SH-SY5Y (cell line): ENCODE measurements around the gene TM9SF3.

Source experiments
- GATA2 ChIP-seq: IDR thresholded peaks from 2 replicates; pipeline ENCODE4 v1.6.1; 2011; ENCODE audit warnings: mild to moderate bottlenecking, low read depth, low read length
- GATA3 ChIP-seq: IDR thresholded peaks from 2 replicates; pipeline ENCODE4 v1.6.1; 2011; ENCODE audit warnings: low read depth, mild to moderate bottlenecking, low read length, moderate library complexity

Gene TM9SF3

GRCh38 chr10:96586419-96587263 lies at the start of gene TM9SF3:
TM9SF3 (minus strand) TSS chr10:96587012; CDS start chr10:96586835, 177 bp downstream.
- TF ChIP-seq GATA2 (no peak), GATA3 (no peak)

DNA sequence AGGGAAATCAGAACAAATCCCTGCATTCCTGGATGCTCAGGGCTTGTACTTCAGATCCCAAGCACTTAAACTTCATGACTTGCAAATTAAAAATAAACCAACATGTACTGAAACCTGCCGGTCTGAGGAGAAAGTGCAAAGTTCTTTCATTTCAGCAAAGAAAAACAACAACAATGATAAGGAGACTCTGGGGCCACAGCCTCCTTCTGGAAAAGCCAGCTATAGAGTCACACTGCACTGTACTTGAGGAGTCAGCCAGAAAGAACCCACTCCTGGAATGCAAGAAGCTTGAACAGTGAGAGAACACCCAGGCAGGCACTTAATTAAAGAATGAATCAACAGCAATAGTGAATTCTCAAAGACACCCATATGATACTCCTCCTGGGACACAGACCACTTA lies 49.7 kb upstream of the TM9SF3 start:
- TF ChIP-seq GATA2: no peak
- TF ChIP-seq GATA3: no peak

DNA sequence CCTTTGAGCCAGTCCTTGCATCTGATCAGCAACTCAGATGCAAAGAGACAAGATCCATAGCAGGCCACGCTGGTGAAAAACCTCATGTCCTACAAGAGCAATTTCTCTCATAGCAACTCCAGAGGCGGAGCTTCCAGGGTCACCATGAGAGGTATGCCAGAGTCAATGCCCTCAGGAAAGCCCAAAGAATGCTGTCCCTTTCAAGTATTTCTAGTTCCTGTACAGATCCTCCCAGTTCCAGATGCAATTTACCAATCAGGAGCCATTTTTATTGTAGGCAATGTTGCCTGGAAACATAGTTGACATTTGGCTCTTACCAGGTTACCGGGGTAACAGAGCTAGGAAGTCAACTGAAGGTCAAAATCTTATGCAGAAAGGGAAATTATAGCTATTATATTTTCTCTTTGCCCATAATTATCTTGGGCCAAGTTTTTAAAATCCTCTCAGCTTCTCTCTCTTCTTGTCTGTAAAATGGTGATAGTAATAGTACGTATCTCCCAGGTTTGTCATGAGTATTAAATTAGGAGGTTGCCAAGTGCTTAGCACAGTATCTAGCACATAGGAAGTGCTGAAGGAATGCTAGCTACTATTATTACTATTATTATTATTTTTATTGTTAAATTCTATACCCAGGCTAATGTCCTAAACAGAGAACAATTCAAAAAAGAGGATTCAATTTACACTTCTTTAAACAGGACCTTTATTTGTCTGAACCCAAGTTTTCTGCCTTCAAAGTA lies 46.3 kb upstream of the TM9SF3 start:
- TF ChIP-seq GATA2: no peak
- TF ChIP-seq GATA3: no peak

DNA sequence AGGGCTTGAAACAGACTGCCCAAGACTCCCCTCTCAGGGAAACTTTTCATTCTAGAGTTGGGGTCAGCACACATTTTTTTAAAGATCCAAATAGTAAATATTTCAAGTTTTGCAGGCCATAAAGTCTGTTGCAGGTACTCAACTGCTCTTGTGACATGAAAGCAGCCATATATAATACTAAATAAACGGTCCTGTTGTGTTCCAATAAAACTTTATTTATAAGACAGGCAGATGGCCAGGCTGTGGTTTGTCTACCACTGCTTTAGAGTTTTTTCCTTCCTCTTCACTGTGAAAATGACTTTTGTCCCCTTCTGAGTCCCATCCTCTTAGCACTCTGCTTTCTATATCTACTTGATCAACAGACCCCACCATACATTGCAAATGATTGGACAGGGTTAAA lies 40.5 kb upstream of the TM9SF3 start:
- TF ChIP-seq GATA2 (no peak), GATA3 (no peak)

DNA sequence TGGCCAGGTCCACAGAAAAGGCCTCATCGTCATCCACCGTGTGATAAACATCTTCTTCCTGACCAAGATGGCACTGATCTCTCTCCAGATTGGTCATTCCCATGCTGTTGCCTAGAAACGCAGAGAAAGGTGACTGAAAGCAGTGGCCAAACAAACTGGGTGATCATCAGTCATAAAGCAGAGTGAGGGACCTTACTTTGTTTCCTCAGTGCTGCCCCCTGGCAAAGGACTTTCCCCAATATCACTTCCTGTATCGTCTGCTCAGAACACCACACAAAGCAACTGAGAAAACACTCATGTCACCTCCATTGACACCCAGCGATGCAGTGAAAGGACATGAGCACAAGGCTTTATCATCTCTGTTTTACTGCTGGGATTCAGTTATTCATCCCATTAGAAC lies 40.0 kb upstream of the TM9SF3 start:
- no peak for TF ChIP-seq GATA2
- TF ChIP-seq GATA3: no peak

- no peak for TF ChIP-seq GATA3
- TF ChIP-seq GATA2: no peak
Observed at GRCh38 chr10:96625173-96625572, 38.4 kb upstream of the TM9SF3 start.

- TF ChIP-seq GATA2: no peak
- no peak for TF ChIP-seq GATA3
Observed at GRCh38 chr10:96622013-96622787, 35.4 kb upstream of the TM9SF3 start.

- TF ChIP-seq GATA3 (no peak), GATA2 (no peak)
Observed at GRCh38 chr10:96619796-96620773, 33.3 kb upstream of the TM9SF3 start.

- TF ChIP-seq GATA2: no peak
- TF ChIP-seq GATA3: no peak
Observed at GRCh38 chr10:96619120-96619519, 32.3 kb upstream of the TM9SF3 start.

DNA sequence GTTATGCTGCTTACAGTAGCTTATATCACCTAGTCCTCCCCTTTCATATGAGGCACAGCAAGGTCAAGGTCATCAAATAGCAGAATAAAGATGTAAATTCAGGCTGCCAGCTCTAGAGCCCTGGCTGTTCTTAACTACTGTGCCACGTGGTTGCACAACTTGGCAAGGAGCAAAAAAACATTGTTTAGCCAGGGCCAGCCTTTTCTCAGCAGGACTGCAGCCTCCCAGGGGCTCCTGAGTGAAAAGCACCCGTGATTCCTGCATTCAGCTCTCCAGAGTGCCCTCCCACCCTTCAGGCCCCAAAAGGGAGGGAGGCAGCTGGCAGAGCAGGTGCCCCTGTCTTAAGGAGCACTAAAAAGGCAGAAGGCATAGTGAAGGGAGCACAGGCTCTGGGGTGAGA lies 31.8 kb upstream of the TM9SF3 start:
- TF ChIP-seq GATA2: no peak
- no peak for TF ChIP-seq GATA3

GRCh38 chr10:96616961-96617360 lies 30.1 kb upstream of the TM9SF3 start:
- TF ChIP-seq GATA3: no peak
- no peak for TF ChIP-seq GATA2

GRCh38 chr10:96614515-96614914 lies 27.7 kb upstream of the TM9SF3 start:
- TF ChIP-seq GATA3 (no peak), GATA2 (no peak)

DNA sequence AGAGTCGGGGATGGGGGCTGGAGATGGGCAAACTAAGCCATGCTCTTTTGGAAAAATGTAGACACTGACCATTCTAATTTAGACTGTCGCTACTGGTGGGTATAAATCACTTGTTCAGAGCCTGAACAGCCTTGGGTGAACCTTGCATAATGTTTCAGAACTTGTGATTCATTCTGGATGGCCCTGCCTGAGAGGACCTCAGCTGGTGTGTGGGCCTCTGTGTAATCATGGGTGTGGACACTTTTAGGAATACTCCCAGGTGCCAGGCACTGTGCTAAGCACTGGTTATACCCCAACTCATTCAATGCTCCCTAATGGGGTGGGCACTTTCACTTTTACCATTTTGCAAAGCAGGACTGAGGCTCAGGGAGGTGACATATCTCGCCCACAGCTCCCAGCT lies 26.8 kb upstream of the TM9SF3 start:
- no peak for TF ChIP-seq GATA3
- TF ChIP-seq GATA2: no peak
